Measurements from ENCODE around the gene NBEAL2. TPM values are rescaled to one million over a fixed set of nuclear protein-coding genes. Genes with fewer than 3 reads are reported as not detected.

The NBEAL2 gene
- total RNA-seq, 1 experiment from 2014 or later, result 80.0 TPM

GRCh38 chr3:46995901-46996562 lies 16.6 kb downstream of the NBEAL2 start (continued):
- no peak for TF ChIP-seq JAZF1 (CRISPR knock-in tag; IDR thresholded peaks at IDR 0.05)
- TF ChIP-seq GABPB1 (CRISPR knock-in tag; IDR thresholded peaks at IDR 0.05), result no peak
- no peak for TF ChIP-seq ZNF423 (CRISPR knock-in tag; IDR thresholded peaks at IDR 0.05)
- no peak for TF ChIP-seq AFF4 (CRISPR knock-in tag; IDR thresholded peaks at IDR 0.05; ENCODE audit: borderline replicate concordance)
- no peak for TF ChIP-seq ATF1 (CRISPR knock-in tag; IDR thresholded peaks at IDR 0.05)
- TF ChIP-seq MLX (CRISPR knock-in tag; IDR thresholded peaks at IDR 0.05), result no peak

- ATAC-seq (no peak), DNase-seq (ENCODE audit: low spot score) (no peak)
- Mint-ChIP-seq H3K4me1 (peaks cover 3% of the 10 kb centered on the region), H3K27ac (no peak overlapping the region), H3K36me3 (peaks cover 4% of the 10 kb centered on the region; the same call in 1 of the 2 replicates), H3K4me3 (no peak overlapping the region), H3K9me3 (no peaks in the 10 kb centered on the region), H3K27me3 (ENCODE audit: low read depth) (no peaks in the 10 kb centered on the region)
- POLR2A ChIA-PET, result interaction anchor here (1.2 kb wide), 1 partner anchor 15 kb away, joined by 3 read pairs; no protein-coding TSS in a partner anchor
- CTCF ChIA-PET, result interaction anchor here (0.6 to 4.0 kb wide), 4 partner anchors 15 to 393 kb away, joined by 3 to 59 read pairs (median 6); no protein-coding TSS in a partner anchor
- TF ChIP-seq ZSCAN18 (CRISPR knock-in tag; IDR thresholded peaks at IDR 0.05), result no peak
- TF ChIP-seq ZNF671 (CRISPR knock-in tag; IDR thresholded peaks at IDR 0.05), result no peak
- TF ChIP-seq CDX4 (CRISPR knock-in tag; IDR thresholded peaks at IDR 0.05; ENCODE audit: borderline replicate concordance), result no peak
- TF ChIP-seq NR3C1 (CRISPR knock-in tag; conservative IDR thresholded peaks at IDR 0.05; ENCODE audit: low read depth), result no peak
- no peak for TF ChIP-seq ZNF219 (CRISPR knock-in tag; IDR thresholded peaks at IDR 0.05; ENCODE audit: borderline replicate concordance)
- TF ChIP-seq ZNF423 (CRISPR knock-in tag; IDR thresholded peaks at IDR 0.05), result no peak
- TF ChIP-seq ZNF138 (CRISPR knock-in tag; conservative IDR thresholded peaks at IDR 0.05), result no peak
- TF ChIP-seq TP53 (CRISPR knock-in tag; IDR thresholded peaks at IDR 0.05), result no peak
- no peak for TF ChIP-seq SMAD3 (CRISPR knock-in tag; IDR thresholded peaks at IDR 0.05; ENCODE audit: borderline replicate concordance)
- TF ChIP-seq FOXP4 (CRISPR knock-in tag; IDR thresholded peaks at IDR 0.05), result no peak
Observed at GRCh38 chr3:46996689-46997452, 17.4 kb downstream of the NBEAL2 start.

All from WTC11 (cell line).